Measurements from ENCODE around the gene DOCK3. TPM values are rescaled to one million over a fixed set of nuclear protein-coding genes. Genes with fewer than 3 reads are reported as not detected.

DOCK3 gene
- total RNA-seq, 1 donor from 2014 or later: 21.0 TPM

GRCh38 chr3:50689558-50689957, 14.8 kb downstream of the DOCK3 start:
- H3K9me3 Mint-ChIP-seq: peaks cover 8% of the 10 kb centered on the region
- no peak for DNase-seq (ENCODE audit: low spot score in 2 of 2, unreplicated experiment in 2 of 2)
- peaks cover 4% of the 10 kb centered on the region for H3K4me1 Mint-ChIP-seq
- H3K4me3 Mint-ChIP-seq: no peak overlapping the region
- TF ChIP-seq CTCF (IDR thresholded peaks at IDR 0.05; ENCODE audit: unreplicated experiment): no peak
- peaks cover 7% of the 10 kb centered on the region for H3K36me3 Mint-ChIP-seq
- no peak overlapping the region for H3K27ac Mint-ChIP-seq
- peaks cover 10% of the 10 kb centered on the region for H3K27me3 Mint-ChIP-seq (ENCODE audit: low read depth)

DNA sequence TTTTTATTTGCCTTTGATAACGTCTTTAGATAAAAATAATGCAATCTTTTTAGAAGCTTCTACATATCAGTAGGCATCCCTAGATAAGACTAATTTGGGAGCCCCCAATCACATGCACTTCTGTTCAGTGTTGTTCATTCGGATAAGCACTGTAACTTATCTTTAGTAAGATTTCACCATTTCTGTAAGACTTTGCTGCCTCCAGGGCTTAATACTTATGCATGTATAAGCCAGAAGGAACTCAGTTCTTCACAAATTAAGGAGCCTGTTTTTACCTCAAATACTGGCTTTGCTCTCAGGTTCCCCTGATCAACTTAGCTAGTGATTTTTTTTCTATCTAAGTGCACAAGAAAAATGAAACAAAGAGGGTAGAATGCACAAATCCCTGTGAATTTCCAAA, 20.3 kb downstream of the DOCK3 start:
- no peaks in the 10 kb centered on the region for H3K4me1 Mint-ChIP-seq
- peaks cover 3% of the 10 kb centered on the region for H3K27me3 Mint-ChIP-seq (ENCODE audit: low read depth)
- peaks cover 25% of the 10 kb centered on the region for H3K9me3 Mint-ChIP-seq
- no peak overlapping the region for H3K4me3 Mint-ChIP-seq
- no peak for DNase-seq (ENCODE audit: low spot score in 2 of 2, unreplicated experiment in 2 of 2)
- H3K27ac Mint-ChIP-seq: no peak overlapping the region
- no peak for TF ChIP-seq CTCF (IDR thresholded peaks at IDR 0.05; ENCODE audit: unreplicated experiment)
- peaks cover 5% of the 10 kb centered on the region for H3K36me3 Mint-ChIP-seq

DNA sequence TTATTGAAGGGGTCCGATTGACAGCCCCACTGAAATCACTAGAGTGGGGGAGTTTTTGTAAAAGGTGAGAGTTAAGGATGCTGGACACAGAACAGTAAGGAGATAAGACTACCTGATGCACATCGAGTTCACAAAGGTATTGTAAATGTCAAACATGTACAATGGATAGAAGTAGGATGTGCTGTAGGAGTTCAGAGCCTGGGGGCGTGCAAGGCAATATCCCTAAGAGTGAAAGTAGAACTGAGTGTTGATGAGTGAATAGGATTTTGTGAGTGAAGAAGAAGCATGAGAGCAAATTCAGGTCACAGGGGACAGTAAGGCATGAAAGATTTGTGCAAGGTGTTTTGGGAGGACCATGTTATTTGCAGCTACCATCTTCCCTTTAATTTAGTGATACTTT, 21.5 kb downstream of the DOCK3 start:
- DNase-seq (ENCODE audit: low spot score in 2 of 2, unreplicated experiment in 2 of 2): no peak
- Mint-ChIP-seq H3K36me3 (peaks cover 7% of the 10 kb centered on the region), H3K27ac (no peak overlapping the region), H3K27me3 (ENCODE audit: low read depth) (peaks cover 3% of the 10 kb centered on the region), H3K4me1 (no peaks in the 10 kb centered on the region), H3K9me3 (peaks cover 31% of the 10 kb centered on the region), H3K4me3 (no peak overlapping the region)
- TF ChIP-seq CTCF (IDR thresholded peaks at IDR 0.05; ENCODE audit: unreplicated experiment): no peak

- Mint-ChIP-seq H3K27me3 (ENCODE audit: low read depth) (no peaks in the 10 kb centered on the region), H3K27ac (no peak overlapping the region), H3K36me3 (peaks cover 17% of the 10 kb centered on the region)
Measured at GRCh38 chr3:50698269-50698668, 23.5 kb downstream of the DOCK3 start.

DNA sequence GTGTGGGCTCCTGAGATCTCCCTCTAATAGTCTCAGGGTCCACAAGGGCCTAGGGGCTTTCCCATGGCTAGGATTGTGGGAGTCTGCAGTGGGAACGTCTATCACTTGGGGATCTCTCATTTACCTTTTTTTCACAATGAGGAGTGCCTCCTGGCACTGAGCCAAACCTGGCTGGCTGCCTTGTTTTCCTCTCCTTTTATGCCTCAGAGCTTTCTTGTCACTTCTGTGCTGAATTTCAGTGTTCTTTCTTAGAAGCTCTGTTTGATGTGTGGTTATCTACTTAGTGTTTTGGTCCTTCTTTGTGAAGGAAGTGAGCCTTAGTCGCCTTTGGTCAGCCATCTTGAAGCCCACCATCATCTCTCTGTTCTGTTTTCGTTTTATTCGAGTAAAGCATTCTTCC, 33.9 kb downstream of the DOCK3 start:
- Mint-ChIP-seq H3K27me3 (ENCODE audit: low read depth) (no peaks in the 10 kb centered on the region), H3K4me3 (no peak overlapping the region), H3K9me3 (peaks cover 16% of the 10 kb centered on the region), H3K36me3 (peaks cover 6% of the 10 kb centered on the region), H3K4me1 (peaks cover 23% of the 10 kb centered on the region), H3K27ac (peak overlapping the region; percentile 90)
- DNase-seq (ENCODE audit: low spot score in 2 of 2, unreplicated experiment in 2 of 2): peak; percentile 35 to 78
- no peak for TF ChIP-seq CTCF (IDR thresholded peaks at IDR 0.05; ENCODE audit: unreplicated experiment)

More at GRCh38 chr3:50698269-50698668, 23.5 kb downstream of the DOCK3 start:
- TF ChIP-seq CTCF (IDR thresholded peaks at IDR 0.05; ENCODE audit: unreplicated experiment): no peak
- DNase-seq (ENCODE audit: low spot score in 2 of 2, unreplicated experiment in 2 of 2): no peak
- H3K4me3 Mint-ChIP-seq: no peak overlapping the region
- no peaks in the 10 kb centered on the region for H3K4me1 Mint-ChIP-seq
- H3K9me3 Mint-ChIP-seq: peaks cover 46% of the 10 kb centered on the region

- Mint-ChIP-seq H3K9me3 (no peaks in the 10 kb centered on the region), H3K27ac (peak overlapping the region; percentile 87), H3K4me3 (no peak overlapping the region), H3K36me3 (no peaks in the 10 kb centered on the region), H3K27me3 (ENCODE audit: low read depth) (no peaks in the 10 kb centered on the region), H3K4me1 (peaks cover 52% of the 10 kb centered on the region)
- no peak for TF ChIP-seq CTCF (IDR thresholded peaks at IDR 0.05; ENCODE audit: unreplicated experiment)
- peak; percentile 36 to 53 for DNase-seq (ENCODE audit: low spot score in 2 of 2, unreplicated experiment in 2 of 2)
Measured at GRCh38 chr3:50714946-50715345, 40.2 kb downstream of the DOCK3 start.

Measured in mesothelial cell of epicardium (in vitro differentiated cells).